GM19463 (cell line): Measurements from ENCODE around the gene MYOC.
A peak's percentile ranks its signal among the peaks of the same experiment; 100 is the strongest.
"Not testable (repeated sequence)": the region's sequence is repeated elsewhere in the genome, so short reads cannot be mapped to it uniquely, and the experiment has no call there.

ENCODE experiments used
- ATAC-seq: cut with Tn5 transposase; IDR thresholded peaks from one replicate; pipeline ENCODE4 v1.9.1; 2021; ENCODE audit warnings: mild to moderate bottlenecking, moderate library complexity; ENCODE audit not compliant: unreplicated experiment

MYOC gene

GRCh38 chr1:171613282-171613681, 39.2 kb downstream of the MYOC start:
- ATAC-seq = no peak

GRCh38 chr1:171611306-171611705, 41.2 kb downstream of the MYOC start:
- ATAC-seq = no peak

GRCh38 chr1:171610385-171610784, 42.1 kb downstream of the MYOC start:
- peak; percentile 36 for ATAC-seq

GRCh38 chr1:171606402-171606941, 46.0 kb downstream of the MYOC start:
- peak; percentile 69 for ATAC-seq

GRCh38 chr1:171603042-171603441, 49.4 kb downstream of the MYOC start:
- not testable (repeated sequence) for ATAC-seq

GRCh38 chr1:171600862-171601261, 51.6 kb downstream of the MYOC start:
- peak; percentile 7 for ATAC-seq

- ATAC-seq = peak; percentile 50
Observed at GRCh38 chr1:171600310-171600709, 52.2 kb downstream of the MYOC start.

- no peak for ATAC-seq
Observed at GRCh38 chr1:171597203-171597602, 55.3 kb downstream of the MYOC start.

GRCh38 chr1:171596705-171597104, 55.8 kb downstream of the MYOC start:
- no peak for ATAC-seq

GRCh38 chr1:171596119-171596518, 56.4 kb downstream of the MYOC start:
- ATAC-seq = no peak

- ATAC-seq = no peak
Observed at GRCh38 chr1:171595324-171595723, 57.2 kb downstream of the MYOC start.

GRCh38 chr1:171590022-171590421, 62.5 kb downstream of the MYOC start:
- no peak for ATAC-seq

- no peak for ATAC-seq
Observed at GRCh38 chr1:171588230-171588629, 64.3 kb downstream of the MYOC start.

- ATAC-seq = no peak
Observed at GRCh38 chr1:171585715-171586114, 66.8 kb downstream of the MYOC start.
